ENCODE measurements around the gene NLGN3.

NLGN3 gene

DNA sequence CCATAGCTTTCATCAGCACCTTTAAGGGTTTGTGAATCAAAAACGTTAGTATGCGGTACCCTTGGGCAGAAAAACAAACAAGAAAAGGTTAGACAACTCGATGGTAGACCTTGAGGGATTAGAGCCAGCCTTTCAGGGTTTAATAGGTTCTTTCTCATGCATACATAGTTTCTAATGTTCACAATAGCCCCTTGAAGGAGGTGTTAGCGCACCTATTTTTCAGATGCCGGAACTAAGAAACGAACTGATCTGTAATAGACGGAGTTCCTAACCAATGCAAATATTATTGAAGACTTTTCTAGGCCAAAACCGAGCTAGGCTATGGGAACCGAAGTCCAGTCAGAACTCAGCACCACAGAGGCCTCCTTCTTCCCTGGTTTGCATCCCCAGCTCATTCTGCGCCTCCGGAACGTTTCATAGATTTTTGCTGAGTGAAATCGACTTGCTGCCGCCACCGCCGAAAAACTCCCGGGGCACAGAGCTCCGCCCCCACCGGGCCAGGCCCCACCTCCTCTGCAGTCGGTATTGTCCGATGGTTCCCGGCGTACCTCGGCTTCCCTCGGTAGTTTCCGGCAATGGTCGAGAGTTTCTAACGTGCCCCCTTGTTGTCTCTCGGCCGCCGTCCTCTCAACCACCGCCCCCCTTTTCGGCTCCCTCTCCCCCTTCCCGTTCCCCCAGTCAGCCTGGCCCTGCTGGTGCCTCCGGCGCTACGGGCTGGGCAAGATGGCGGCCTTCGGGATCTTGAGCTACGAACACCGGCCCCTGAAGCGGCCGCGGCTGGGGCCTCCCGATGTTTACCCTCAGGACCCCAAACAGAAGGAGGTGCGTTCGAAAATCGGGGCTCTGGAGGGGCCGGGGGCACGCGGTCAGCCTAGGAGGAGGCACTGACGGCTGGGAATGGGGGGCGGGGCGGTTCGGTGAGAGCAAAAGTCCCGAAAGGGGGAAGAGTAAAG is 26.3 kb upstream of the NLGN3 start, which contains the start of gene MED12:
Gene MED12 (plus strand): TSS at position 565 of the 953 bp plus-strand sequence. CDS start 159 bp downstream, at position 724.
- in situ Hi-C loops (cut with MboI; ENCODE audit: low sequenced_read_pairs) = no loop called here

DNA sequence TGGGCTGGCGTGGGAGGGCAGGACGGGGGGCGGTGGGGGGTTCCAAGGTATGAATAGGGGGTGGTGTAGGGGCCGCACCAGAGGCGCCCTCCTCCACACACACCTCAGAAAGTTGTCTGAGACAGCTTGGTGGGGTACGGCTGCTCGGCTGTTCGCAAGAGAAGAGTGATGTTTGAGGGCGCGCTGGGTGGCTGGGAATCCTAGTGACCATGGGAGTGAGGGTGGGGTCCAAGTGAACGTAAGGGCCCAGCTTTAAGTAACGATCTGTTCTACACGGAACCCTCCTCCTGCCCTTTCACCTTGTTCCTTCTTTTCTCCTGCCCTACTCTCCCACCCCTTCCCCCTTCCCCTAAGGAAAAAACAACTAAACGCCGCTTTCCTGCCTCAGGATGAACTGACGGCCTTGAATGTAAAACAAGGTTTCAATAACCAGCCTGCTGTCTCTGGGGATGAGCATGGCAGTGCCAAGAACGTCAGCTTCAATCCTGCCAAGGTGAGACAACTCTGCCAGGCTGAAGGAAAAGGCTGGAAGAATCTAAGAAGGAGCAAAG is 25.6 kb upstream of the NLGN3 start:
- in situ Hi-C loops (cut with MboI; ENCODE audit: low sequenced_read_pairs) = no loop called here

DNA sequence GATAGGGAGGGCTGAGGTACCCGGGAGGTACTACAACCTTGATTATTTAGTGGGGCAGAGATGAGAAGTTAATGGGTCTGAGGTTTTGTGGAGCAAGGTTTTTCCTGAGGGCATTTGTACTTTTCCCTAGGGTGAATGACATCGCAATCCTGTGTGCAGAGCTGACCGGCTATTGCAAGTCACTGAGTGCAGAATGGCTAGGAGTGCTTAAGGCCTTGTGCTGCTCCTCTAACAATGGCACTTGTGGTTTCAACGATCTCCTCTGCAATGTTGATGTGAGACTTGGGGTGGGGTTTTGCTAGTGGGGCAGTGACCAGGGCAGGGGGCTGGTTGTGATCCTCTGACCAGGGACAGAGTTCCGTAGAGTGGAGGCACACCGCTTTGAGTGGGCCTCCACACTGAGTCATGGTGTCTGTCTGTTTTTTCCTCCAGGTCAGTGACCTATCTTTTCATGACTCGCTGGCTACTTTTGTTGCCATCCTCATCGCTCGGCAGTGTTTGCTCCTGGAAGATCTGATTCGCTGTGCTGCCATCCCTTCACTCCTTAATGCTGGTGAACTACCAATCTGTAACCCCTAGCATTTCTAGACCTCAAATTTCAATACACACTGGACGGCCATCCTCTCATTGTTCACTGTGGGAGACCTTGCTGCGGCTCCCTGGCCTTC is 16.3 kb upstream of the NLGN3 start:
- in situ Hi-C loops (cut with MboI; ENCODE audit: low sequenced_read_pairs) = no loop called here

DNA sequence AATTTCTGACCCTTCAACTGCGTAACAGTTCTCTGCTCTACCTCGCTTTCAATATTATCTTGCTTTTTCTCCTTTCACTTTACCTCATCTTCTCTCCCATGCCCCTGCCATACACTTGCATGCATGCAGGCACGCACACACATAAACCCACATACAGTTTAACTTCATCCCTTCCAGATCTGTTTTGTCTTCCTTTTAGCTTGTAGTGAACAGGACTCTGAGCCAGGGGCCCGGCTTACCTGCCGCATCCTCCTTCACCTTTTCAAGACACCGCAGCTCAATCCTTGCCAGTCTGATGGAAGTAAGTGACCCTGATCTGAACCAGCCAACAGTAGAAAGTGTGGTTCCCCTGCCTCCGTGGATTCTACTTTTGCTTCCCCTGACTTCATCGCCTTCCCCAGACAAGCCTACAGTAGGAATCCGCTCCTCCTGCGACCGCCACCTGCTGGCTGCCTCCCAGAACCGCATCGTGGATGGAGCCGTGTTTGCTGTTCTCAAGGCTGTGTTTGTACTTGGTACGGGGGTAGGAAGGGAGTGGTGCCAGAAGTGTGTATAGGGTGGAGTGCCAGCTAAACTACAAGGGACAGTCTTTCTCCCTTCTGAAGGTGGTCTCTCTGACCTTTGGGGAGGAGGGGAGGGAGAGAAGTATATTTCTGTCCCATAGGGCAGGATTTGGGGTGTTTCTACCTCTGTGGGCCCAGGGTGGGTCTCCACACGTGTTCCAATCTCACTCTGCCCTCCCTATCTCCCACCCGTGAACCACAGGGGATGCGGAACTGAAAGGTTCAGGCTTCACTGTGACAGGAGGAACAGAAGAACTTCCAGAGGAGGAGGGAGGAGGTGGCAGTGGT is 15.5 kb upstream of the NLGN3 start:
- in situ Hi-C loops (cut with MboI; ENCODE audit: low sequenced_read_pairs) = no loop called here

DNA sequence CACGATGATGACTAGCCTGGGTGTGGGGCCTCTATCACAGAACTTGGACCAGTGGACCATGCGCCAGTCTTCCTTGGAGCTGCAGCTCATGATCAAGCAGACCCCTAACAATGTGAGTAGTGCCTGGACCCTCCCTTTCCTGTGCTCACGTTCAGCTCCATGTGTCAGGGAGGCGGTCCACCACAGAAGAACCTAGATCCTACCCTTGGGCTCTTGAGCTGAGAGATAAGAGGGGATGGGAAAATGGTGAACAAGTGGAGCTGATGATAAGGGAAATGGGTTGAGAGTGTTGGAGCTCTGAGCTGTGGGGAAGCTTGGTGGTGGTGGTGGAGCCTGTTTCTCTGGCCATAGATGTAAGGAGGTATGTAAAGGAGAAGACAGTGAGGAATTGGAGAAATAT is 13.1 kb upstream of the NLGN3 start:
- in situ Hi-C loops (cut with MboI; ENCODE audit: low sequenced_read_pairs) = no loop called here

DNA sequence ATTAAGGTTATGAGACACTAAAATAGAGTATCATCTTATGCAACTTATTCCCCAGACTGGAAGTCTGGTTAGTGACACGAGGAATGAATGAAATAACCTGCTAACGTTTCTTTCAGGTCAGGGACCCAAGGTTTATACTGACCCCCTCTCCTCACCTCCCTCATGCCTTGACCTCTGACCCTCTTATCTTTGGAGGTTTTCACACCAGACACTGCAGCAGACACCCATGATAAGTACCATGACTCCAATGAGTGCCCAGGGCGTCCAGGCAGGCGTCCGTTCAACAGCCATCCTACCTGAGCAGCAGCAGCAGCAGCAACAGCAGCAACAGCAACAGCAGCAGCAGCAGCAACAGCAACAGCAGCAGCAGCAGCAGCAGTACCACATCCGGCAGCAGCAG is 4.2 kb upstream of the NLGN3 start:
- in situ Hi-C loops (cut with MboI; ENCODE audit: low sequenced_read_pairs) = no loop called here

DNA sequence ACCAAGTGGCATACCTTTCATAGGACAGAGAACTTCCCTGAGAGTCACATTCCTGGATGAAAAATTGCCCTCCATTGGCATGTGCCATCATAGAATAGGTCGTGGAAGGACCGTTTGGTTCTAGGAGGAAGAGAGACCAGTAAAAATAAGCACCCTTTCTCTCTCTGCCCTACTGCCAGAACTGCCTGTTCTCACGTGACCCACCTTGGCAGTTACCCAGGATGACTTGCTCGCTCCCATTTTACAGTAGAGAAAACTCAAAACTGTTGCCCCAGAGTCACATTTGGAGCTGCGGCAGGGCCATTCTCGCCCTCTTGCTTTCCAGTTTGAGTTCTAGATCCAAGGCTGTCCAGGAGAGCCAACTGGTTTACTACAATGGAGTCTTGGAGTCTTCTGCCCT is 1.1 kb upstream of the NLGN3 start:
- in situ Hi-C loops (cut with MboI; ENCODE audit: low sequenced_read_pairs) = no loop called here

DNA sequence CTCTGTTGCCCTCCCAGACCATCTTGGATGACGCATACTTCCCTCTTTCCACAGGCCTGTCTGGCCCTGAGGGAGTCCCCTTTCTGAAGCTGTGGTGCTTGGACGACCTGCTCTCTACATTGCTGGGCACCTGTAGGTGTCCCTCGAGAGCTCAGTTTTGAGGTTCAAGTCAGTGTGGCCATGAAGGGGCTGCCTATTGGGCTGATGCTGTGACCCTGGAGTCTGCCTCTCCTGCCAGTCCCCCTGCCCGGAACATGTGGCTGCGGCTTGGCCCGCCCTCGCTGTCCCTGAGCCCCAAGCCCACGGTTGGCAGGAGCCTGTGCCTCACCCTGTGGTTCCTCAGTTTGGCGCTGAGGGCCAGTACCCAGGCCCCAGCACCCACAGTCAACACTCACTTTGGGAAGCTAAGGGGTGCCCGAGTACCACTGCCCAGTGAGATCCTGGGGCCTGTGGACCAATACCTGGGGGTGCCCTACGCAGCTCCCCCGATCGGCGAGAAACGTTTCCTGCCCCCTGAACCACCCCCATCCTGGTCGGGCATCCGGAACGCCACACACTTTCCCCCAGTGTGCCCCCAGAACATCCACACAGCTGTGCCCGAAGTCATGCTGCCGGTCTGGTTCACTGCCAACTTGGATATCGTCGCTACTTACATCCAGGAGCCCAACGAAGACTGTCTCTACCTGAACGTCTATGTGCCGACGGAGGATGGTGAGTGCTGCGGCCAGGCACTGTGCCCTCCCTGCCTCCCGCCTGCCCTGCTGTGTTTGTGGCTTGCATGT is 3.0 kb downstream of the NLGN3 start:
- in situ Hi-C loops (cut with MboI; ENCODE audit: low sequenced_read_pairs) = no loop called here

DNA sequence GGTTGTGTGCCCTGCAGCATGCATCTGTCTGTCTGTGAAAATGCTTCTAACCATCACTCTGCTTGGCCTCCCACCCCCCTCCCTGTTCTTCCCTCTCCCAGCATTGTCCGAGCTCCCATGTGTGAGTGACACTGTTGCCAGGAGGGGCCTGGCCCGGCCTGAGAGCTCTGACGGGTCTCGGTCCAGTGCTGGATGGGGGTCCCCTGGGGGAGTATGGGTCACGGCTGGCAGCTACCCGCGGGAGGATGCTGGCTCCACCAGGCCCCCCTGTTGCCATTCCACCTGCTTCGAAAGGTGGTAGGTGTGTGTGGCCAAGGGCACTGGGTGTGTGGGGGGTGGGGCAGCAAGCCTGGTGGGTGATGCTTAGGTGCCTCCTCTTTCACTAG is 3.6 kb downstream of the NLGN3 start:
- in situ Hi-C loops (cut with MboI; ENCODE audit: low sequenced_read_pairs) = no loop called here

DNA sequence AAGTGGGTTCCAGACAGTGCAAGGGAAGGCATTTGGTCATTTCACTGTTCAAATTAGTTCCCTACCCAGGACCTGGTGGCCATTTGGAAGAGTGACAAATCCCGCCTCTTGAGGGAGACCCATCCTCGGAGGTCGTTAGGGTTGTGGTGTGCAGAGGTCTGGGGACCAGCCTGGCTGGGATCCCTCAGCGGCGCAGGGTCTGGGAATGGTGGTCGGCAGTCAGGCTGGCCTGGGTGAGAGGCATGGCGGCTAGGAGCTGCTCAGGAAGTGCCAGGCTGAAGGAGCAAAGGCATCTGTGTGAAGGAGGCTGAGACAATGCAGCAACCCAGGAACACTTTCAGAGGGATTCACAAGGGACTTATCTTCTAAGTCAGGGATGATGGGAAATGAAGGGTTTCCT is 6.7 kb downstream of the NLGN3 start:
- in situ Hi-C loops (cut with MboI; ENCODE audit: low sequenced_read_pairs) = no loop called here

DNA sequence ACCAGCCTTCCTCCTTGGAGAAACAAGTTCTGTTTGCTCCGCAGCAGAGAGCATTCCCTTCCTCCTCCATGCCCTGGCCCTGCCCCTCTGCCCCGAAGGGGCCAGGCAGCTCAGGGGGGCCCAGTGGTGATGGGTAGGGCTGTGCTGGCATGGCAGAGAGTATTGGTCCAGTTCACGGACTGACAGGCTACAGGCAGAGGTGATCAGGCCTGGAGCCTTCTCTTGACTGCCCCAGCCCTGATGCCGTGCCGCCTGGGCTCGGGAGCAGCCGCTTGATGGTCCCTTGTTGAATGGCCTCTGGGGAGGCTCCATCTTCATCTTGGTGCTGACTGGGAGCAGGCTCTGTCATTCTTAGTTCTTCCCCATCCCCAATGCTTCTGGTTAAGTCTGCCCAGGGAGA is 9.6 kb downstream of the NLGN3 start:
- in situ Hi-C loops (cut with MboI; ENCODE audit: low sequenced_read_pairs) = no loop called here

DNA sequence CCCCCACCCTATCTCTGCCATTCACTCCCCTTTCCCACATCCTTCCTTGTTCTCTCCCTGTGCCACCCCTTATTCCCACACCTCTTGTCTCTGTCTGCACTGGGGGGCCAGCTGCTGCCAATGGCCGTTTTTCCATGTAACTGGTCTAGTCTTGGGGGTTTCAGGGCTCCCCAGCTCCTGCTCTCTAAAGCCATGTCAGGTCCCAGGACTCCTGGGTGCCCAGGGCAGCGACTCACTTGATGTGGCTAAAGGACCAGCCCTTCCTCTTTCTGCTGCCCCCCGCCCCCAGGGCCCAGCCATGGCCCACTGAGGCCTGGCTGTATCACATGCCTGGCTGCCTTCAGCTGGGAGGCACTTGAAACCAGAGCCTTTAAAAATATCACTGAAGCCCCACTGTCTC is 10.0 kb downstream of the NLGN3 start:
- in situ Hi-C loops (cut with MboI; ENCODE audit: low sequenced_read_pairs) = no loop called here

DNA sequence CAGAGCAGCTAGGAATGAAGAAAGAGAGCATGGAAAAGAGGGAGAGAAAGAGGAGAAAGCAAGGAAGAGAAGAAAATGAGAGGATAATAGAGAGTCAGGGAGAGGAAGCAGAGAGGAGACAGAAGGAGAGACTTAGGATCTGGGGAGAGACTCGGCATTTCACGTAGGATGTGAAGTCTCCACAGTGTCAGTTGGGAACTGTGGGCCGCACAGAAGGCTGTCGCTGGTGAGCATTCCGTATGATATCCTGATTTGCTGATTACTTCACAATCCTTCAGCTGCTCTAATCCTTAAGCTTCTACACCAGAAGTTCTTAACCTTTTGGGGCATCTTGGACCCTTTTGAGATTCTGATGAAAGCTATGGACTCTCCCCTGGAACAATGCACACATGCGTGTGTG is 14.0 kb downstream of the NLGN3 start:
- in situ Hi-C loops (cut with MboI; ENCODE audit: low sequenced_read_pairs) = no loop called here

DNA sequence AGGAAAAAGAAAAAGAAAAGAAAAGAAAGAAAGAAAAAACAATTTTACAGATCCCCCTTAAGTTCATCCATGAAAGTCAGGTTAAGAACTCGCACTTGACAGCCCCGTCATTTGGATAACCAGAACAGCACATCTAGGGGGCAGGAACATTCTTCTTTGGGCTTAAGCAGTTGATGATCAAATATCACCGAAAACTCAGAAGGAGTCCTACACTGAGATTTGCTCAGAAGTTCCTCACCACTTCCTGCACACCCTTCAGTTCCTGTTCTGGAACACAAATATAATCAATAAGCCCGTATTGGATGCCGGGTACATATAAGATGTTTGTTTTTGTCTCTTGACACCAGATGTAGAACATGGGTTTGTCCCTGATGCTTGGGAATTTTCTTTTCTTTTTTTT is 14.7 kb downstream of the NLGN3 start:
- in situ Hi-C loops (cut with MboI; ENCODE audit: low sequenced_read_pairs) = no loop called here

DNA sequence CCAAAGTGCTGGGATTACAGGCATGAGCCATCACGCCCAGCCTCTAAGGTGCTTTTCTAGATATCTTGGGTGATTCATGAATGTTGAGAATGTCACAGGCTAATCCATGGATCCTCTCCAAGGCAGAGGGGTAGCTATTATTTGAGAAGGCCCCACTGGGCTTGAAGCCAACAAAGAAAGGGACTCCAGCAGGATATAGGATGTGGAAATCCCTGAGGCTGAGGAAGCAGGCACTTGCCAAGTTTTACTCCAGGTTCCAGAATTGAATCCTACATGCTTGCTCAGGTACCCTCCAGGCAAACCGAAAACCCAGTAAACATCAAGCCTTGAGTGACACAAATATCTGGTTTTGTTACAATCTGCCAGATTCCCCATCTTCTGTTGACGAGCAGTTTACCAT is 15.8 kb downstream of the NLGN3 start:
- in situ Hi-C loops (cut with MboI; ENCODE audit: low sequenced_read_pairs) = no loop called here

DNA sequence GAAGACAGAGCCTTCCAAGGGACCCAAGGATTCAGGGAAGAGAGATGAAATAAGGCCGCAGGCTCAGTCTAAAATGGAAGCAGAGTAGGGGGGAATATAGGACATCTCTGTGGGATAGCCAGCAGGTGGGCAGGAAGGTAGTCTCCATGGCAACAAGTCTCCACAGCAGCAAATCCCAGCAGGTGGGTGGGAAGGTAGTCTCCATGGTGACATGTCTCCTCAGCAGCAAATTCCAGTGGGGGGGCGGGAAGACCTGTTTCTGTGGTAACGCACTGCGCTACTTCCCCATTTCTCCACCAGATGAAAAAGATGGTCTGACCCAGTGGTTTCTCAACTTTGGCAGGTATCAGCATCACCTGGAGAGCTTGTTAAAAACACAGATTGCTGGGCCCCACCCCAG is 18.3 kb downstream of the NLGN3 start:
- in situ Hi-C loops (cut with MboI; ENCODE audit: low sequenced_read_pairs) = no loop called here

DNA sequence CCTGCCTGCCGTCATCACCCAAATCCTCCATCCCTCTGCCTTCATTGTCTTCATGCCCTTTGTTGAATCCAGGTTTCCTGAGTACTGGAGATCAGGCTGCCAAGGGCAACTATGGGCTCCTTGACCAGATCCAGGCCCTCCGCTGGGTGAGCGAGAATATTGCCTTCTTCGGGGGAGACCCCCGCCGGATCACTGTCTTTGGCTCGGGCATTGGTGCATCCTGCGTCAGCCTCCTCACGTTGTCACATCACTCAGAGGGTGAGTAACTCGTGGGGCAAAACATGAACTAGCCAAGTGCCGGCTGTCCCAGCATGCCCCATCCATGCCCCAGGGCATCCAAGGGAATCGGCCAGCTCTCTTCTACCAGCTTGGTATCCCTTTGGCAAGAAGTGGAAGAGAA is 19.4 kb downstream of the NLGN3 start:
- in situ Hi-C loops (cut with MboI; ENCODE audit: low sequenced_read_pairs) = no loop called here

DNA sequence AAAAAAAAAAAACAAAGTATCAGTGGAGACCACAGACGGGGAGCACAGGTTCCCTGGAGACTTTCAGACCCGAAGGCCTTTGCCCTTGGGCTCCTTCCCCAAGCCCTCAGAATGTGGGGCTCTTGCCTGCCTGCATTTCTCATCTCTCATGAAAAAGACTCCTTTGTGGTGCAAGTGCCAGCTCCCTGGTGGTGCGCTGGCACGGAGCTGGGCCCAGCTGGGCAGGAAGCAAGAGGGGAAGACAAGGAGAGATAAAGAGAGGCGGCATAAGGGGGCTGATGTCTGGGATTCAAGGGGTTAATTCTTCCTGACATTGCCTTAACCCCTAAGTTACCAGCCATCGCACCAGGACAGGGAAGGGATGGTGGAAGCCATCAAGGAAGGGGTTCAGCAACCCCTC is 21.8 kb downstream of the NLGN3 start:
- in situ Hi-C loops (cut with MboI; ENCODE audit: low sequenced_read_pairs) = no loop called here

DNA sequence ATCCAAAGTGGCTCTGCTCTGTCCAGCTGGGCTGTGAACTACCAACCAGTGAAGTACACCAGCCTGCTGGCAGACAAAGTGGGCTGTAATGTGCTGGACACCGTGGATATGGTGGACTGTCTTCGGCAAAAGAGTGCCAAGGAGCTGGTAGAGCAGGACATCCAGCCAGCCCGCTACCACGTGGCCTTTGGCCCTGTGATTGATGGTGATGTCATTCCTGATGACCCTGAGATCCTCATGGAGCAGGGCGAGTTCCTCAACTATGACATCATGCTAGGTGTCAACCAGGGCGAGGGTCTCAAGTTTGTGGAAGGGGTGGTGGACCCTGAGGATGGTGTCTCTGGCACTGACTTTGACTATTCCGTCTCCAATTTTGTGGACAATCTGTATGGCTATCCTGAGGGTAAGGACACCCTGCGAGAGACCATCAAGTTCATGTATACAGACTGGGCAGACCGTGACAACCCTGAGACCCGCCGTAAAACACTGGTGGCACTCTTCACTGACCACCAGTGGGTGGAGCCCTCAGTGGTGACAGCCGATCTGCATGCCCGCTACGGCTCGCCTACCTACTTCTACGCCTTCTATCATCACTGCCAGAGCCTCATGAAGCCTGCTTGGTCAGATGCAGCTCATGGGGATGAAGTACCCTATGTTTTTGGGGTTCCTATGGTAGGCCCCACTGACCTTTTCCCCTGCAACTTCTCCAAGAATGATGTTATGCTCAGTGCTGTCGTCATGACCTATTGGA is 22.6 kb downstream of the NLGN3 start:
- in situ Hi-C loops (cut with MboI; ENCODE audit: low sequenced_read_pairs) = no loop called here

DNA sequence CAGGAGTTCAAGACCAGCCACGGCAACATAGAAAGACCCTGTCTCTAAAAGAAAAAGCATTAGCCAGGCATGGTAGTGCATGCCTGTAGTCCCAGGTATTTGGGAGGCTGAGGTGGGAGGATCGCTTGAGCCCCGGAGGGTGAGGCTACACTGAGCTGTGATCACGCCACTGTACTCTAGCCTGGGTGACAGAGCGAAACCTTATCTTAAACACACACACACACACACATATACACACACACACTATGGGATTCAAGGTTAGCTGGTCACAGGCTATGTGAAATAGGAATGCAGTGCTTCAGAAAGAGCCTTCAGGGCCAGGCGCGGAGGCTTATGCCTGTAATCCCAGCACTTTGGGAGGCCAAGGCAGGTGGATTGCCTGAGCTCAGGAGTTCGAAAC is 23.5 kb downstream of the NLGN3 start:
- in situ Hi-C loops (cut with MboI; ENCODE audit: low sequenced_read_pairs) = no loop called here
